Measurements from ENCODE around the gene ZCCHC8. TPM values are rescaled to one million over a fixed set of nuclear protein-coding genes. Genes with fewer than 3 reads are reported as not detected.

Gene ZCCHC8
- total RNA-seq, 4 donors from 2014 or later = 15.6 to 27.7 (median 20.0) TPM

DNA sequence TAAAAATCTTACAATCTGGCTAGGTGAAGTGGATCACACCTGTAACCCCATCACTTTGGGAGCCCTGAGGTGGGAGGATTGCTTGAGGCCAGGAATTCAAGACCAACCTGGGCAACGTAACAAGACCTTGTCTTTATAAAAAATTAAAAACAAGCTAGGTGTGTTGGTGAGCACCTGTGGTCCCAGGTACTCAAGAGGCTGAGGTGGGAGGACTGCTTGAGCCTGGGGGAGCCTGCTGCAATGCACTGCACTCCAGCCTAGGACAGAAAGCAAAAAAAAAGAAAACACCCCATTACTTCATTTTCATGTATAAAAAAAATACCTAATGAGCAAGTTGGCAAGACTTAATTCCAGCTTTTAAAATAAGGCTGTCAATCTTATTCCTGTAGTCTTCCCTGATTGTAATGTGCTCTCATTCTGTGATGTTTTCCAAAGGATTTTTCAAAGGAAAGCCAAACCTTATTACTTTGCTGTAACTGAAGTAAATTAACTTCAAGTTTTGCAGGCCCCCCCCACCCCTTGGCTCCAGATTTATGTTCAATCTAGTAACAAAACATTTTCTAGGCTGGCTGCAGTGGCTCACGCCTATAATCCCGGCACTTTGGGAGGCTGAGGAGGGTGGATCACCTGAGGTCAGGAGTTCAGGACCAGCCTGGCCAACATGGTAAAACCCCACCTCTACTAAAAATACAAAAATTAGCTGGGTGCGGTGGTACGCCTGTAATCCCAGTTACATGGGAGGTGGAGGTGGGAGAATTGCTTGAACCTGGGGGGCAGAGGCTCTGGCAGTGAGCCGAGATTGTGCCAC lies 3.3 kb upstream of the ZCCHC8 start:
- no peak for TF ChIP-seq POLR2A (IDR thresholded peaks at IDR 0.05)
- TF ChIP-seq, protein P1, sequence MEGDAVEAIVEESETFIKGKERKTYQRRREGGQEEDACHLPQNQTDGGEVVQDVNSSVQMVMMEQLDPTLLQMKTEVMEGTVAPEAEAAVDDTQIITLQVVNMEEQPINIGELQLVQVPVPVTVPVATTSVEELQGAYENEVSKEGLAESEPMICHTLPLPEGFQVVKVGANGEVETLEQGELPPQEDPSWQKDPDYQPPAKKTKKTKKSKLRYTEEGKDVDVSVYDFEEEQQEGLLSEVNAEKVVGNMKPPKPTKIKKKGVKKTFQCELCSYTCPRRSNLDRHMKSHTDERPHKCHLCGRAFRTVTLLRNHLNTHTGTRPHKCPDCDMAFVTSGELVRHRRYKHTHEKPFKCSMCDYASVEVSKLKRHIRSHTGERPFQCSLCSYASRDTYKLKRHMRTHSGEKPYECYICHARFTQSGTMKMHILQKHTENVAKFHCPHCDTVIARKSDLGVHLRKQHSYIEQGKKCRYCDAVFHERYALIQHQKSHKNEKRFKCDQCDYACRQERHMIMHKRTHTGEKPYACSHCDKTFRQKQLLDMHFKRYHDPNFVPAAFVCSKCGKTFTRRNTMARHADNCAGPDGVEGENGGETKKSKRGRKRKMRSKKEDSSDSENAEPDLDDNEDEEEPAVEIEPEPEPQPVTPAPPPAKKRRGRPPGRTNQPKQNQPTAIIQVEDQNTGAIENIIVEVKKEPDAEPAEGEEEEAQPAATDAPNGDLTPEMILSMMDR (IDR thresholded peaks at IDR 0.05) = no peak
- Histone ChIP-seq H3K36me3 (peaks cover 17 to 67% (median 52%) of the 10 kb centered on the region in 3 donors), H3K27ac (no peak overlapping the region), H3K27me3 (no peaks in the 10 kb centered on the region), H3K4me1 (peaks cover 8 to 18% (median 12%) of the 10 kb centered on the region in 3 donors), H3K4me3 (no peak overlapping the region), H3K9me3 (no peaks in the 10 kb centered on the region)
- 70% methylated on average over 6 of the region's 6 CpGs for WGBS, 2 donors
- intact Hi-C loops (cut with DNase I) = no loop called here
- no peak for DNase-seq

DNA sequence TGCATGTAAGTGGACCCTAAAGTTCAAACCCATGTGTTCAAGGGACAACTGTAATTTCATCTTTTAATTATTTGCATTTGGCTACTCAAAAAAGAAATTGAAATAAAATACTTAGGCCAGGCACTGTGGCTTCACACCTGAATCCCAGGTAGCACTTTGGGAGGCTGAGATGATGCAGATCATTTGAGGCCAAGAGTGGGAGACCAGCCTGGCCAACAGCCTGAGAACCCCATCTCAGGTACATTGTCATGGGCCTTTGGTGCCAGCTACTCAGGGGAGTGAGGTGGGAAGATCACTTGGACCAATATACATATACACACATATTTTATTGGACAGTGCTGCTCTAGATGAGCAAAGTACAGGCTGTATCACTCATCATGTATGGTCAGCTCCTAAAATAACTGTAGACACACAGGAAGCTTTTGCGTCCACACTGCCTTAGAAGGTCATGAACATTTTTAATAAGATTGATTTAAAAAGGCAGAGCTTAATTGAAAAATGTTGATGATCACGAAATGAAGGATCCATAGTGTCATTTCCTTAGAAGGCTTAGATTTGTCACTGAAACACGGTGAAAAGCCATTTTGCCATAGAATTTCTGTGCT lies 2.5 kb upstream of the ZCCHC8 start:
- no peak for DNase-seq
- peaks cover 14 to 60% (median 45%) of the 10 kb centered on the region in 3 donors for H3K36me3 ChIP-seq
- intact Hi-C loops (cut with DNase I) = no loop called here
- peaks cover 9 to 25% (median 18%) of the 10 kb centered on the region in 3 donors for H3K4me1 ChIP-seq
- H3K27ac ChIP-seq = no peak overlapping the region
- WGBS, 2 donors = 80 to 91% methylated on average over 3 of the region's 3 CpGs
- H3K27me3 ChIP-seq = no peaks in the 10 kb centered on the region
- H3K4me3 ChIP-seq = no peak overlapping the region
- no peak for TF ChIP-seq POLR2A (IDR thresholded peaks at IDR 0.05)
- TF ChIP-seq, protein P1 (IDR thresholded peaks at IDR 0.05) = no peak
- no peaks in the 10 kb centered on the region for H3K9me3 ChIP-seq

DNA sequence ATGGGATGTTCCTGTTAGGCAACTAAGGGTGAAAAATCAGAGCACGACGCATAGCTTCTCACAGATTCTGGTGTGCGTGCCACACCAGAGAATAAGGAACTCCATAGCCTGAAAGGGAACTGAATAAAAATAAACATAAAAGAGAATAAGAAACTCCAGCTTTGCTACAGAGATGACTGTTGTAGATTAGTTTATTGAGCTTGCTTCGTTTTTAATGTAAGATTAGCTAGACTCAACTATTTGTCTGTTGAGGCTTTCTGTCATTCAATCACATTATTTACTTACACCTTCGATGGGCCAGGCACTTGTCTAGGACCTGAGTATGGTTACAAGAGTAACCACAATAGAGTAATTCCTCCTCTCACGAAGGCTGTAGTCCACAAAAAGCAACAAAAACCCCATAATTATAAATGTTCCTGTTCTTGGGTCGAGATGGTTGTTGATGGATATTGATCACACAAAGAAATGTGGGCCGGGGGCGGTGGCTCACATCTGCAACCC lies 807 bp upstream of the ZCCHC8 start:
- Histone ChIP-seq H3K4me1 (peaks cover 18 to 43% (median 21%) of the 10 kb centered on the region in 3 donors), H3K4me3 (peak overlapping the region; percentile 70 to 97 (median 84))
- WGBS, 2 donors = 61 to 81% methylated on average over 9 of the region's 9 CpGs

GRCh38 chr12:122499991-122500684 lies 594 bp downstream of the ZCCHC8 start:
- peaks cover 0 to 55% (median 18%) of the 10 kb centered on the region in 3 donors for H3K36me3 ChIP-seq
- no peaks in the 10 kb centered on the region for H3K27me3 ChIP-seq
- intact Hi-C loops (cut with DNase I) = no loop called here
- peak overlapping the region; percentile 98 to 99 (median 98) for H3K27ac ChIP-seq
- H3K4me1 ChIP-seq = peaks cover 18 to 44% (median 21%) of the 10 kb centered on the region in 3 donors
- peak overlapping the region; percentile 70 to 97 (median 84) for H3K4me3 ChIP-seq
- no peak for DNase-seq
- 0% methylated on average over 19 to 30 of the region's 47 CpGs for WGBS, 2 donors
- no peaks in the 10 kb centered on the region for H3K9me3 ChIP-seq
- TF ChIP-seq POLR2A (IDR thresholded peaks at IDR 0.05) = no peak
- TF ChIP-seq, protein P1 (IDR thresholded peaks at IDR 0.05) = no peak

More for the DNA sequence above, 807 bp upstream of the ZCCHC8 start:
- intact Hi-C loops (cut with DNase I) = no loop called here
- Histone ChIP-seq H3K9me3 (no peaks in the 10 kb centered on the region), H3K36me3 (peaks cover 4 to 55% (median 31%) of the 10 kb centered on the region in 3 donors), H3K27me3 (no peaks in the 10 kb centered on the region), H3K27ac (peak overlapping the region; percentile 98 to 99 (median 98))
- no peak for DNase-seq
- TF ChIP-seq, protein P1 (IDR thresholded peaks at IDR 0.05) = no peak
- no peak for TF ChIP-seq POLR2A (IDR thresholded peaks at IDR 0.05)

All from esophagus squamous epithelium (tissue), 5 donors.